Uterus (tissue), 2 donors: ENCODE measurements around the gene CLDN16.

ENCODE experiments used
- CTCF ChIP-seq, 4 experiments: fragments of 200-600 bp in 2 of 4; fragments of 450-650 bp in 2 of 4; sonication (generic) in 2 of 4; IDR thresholded peaks; one replicate each; pipeline ENCODE4 v1.5.1; 2016 to 2019; ENCODE audit warnings: antibody characterized with exemption in 4 of 4, mild to moderate bottlenecking in 2 of 4, moderate library complexity in 1 of 4
- POLR2A ChIP-seq, 2 donors: fragments of 450-650 bp; IDR thresholded peaks; one replicate each; pipeline ENCODE4 v1.6.1; 2016; ENCODE audit warnings: antibody characterized with exemption in 2 of 2, mild to moderate bottlenecking in 1 of 2, moderate library complexity in 1 of 2

DNA sequence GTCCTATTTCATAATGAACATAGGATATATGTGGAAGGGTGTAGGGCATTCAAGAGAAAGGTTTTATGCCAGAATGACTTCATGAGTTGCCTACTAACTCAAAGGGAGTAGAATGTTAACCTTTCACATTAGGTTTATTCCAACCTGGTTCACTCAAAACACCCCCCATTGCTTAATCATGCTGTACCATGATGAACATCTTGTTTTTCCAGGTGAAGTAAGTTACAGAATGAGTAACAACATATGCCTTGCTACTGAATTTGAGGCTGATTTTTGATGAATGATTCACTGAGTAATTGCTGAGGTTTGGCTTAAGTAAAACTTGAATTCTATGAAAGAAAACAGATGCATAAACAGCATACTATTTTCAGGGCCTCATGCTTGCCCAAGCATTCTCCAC is 5.9 kb upstream of the CLDN16 start:
- no peak for TF ChIP-seq CTCF (IDR thresholded peaks at IDR 0.05)
- TF ChIP-seq POLR2A (IDR thresholded peaks at IDR 0.05) = no peak
